ENCODE data around the gene ANGPTL4.

- no peak for TF ChIP-seq SIX5 (IDR thresholded peaks at IDR 0.05; ENCODE audit: borderline replicate concordance in 1 of 2, insufficient read depth in 1 of 2, low read depth in 1 of 2, low read length in 2 of 2)
- no peak for TF ChIP-seq NFATC3 (IDR thresholded peaks at IDR 0.05)
- no peak for TF ChIP-seq ZBTB43 (CRISPR knock-in tag; IDR thresholded peaks at IDR 0.05)
- TF ChIP-seq ZNF274 (IDR thresholded peaks at IDR 0.05; ENCODE audit: borderline replicate concordance, low read depth, low read length), result no peak
- TF ChIP-seq FOXO4 (CRISPR knock-in tag; IDR thresholded peaks at IDR 0.05), result no peak
- TF ChIP-seq NCOA4 (IDR thresholded peaks at IDR 0.05; ENCODE audit: partially characterized antibody), result no peak
Measured at GRCh38 chr19:8386990-8387389, 23.0 kb downstream of the ANGPTL4 start.
